HepG2 (cell line): Measurements from ENCODE around the gene SLU7. TPM values are rescaled to one million over a fixed set of nuclear protein-coding genes. Genes with fewer than 3 reads are reported as not detected.
A peak's percentile ranks its signal among the peaks of the same experiment; 100 is the strongest.

Source experiments
- EEA1 ChIP-seq: sonication (generic); formaldehyde crosslinking; IDR thresholded peaks from 2 replicates; pipeline ENCODE4 v1.5.1; 2020; ENCODE audit warnings: mild to moderate bottlenecking, missing genetic modification reagents, borderline replicate concordance
- HCFC1 ChIP-seq: fragments of 150-350 bp; IDR thresholded peaks from 2 replicates; pipeline ENCODE4 v1.6.1; 2014; ENCODE audit warnings: low read depth, low read length
- RELA ChIP-seq: sonication (generic); formaldehyde crosslinking; IDR thresholded peaks from 2 replicates; pipeline ENCODE4 v1.4.0; 2020; ENCODE audit warnings: missing genetic modification reagents
- TEAD3 ChIP-seq: optimal IDR thresholded peaks from 2 replicates; pipeline ENCODE3; 2016; ENCODE audit warnings: borderline replicate concordance
- ZNF12 ChIP-seq: sonication (generic); formaldehyde crosslinking; IDR thresholded peaks from 2 replicates; pipeline ENCODE4 v1.5.0; 2020; ENCODE audit warnings: missing genetic modification reagents
- ZNF230 ChIP-seq: sonication (generic); formaldehyde crosslinking; IDR thresholded peaks from 2 replicates; pipeline ENCODE4 v1.4.0; 2020; ENCODE audit warnings: mild to moderate bottlenecking, missing genetic modification reagents
- ZNF777 ChIP-seq: sonication (generic); formaldehyde crosslinking; IDR thresholded peaks from 2 replicates; pipeline ENCODE4 v1.4.0; 2020; ENCODE audit warnings: missing genetic modification reagents
- polyA plus RNA-seq, 8 experiments: library from polyadenylated mRNA; depleted of rRNA in 3 of 8; stranded (reverse) in 7 of 8; unstranded in 1 of 8; fragments of >200 nt; fragmentation: Illumina TruSeq in 4 of 8; extraction: Trizol in 4 of 8; gene quantifications; 2 replicates each; pipeline versions ENCODE4 v1.2.1 to v1.2.3, GENCODE V29; 2011 to 2016; ENCODE audit warnings: low read depth in 4 of 8, missing spikeins in 1 of 8, mixed read lengths in 1 of 8; ENCODE audit not compliant: insufficient read depth in 1 of 8
- total RNA-seq, 5 experiments: library from RNA; depleted of rRNA; stranded (reverse); fragments of >200 nt; fragmentation: Illumina TruSeq; extraction: Trizol; gene quantifications; 2 replicates each; pipeline ENCODE4 v1.2.3, GENCODE V29; 2016; ENCODE audit warnings: low read depth in 1 of 5
- TF ChIP-seq, protein P1 (sequence below): sonication (generic); formaldehyde crosslinking; IDR thresholded peaks from 2 replicates; pipeline ENCODE4 v1.4.0; 2020; ENCODE audit warnings: mild to moderate bottlenecking, missing genetic modification reagents, borderline replicate concordance
- TF ChIP-seq, protein P2 (sequence below): IDR thresholded peaks from 2 replicates; pipeline ENCODE4 v1.6.1; 2016; ENCODE audit warnings: mild to moderate bottlenecking

SLU7 gene
- total and polyA plus RNA-seq, 2 of the 13 experiments (the other 11 are each of a cell fraction or from before 2014, with no cell fraction given), result 24.0 to 39.2 TPM

DNA sequence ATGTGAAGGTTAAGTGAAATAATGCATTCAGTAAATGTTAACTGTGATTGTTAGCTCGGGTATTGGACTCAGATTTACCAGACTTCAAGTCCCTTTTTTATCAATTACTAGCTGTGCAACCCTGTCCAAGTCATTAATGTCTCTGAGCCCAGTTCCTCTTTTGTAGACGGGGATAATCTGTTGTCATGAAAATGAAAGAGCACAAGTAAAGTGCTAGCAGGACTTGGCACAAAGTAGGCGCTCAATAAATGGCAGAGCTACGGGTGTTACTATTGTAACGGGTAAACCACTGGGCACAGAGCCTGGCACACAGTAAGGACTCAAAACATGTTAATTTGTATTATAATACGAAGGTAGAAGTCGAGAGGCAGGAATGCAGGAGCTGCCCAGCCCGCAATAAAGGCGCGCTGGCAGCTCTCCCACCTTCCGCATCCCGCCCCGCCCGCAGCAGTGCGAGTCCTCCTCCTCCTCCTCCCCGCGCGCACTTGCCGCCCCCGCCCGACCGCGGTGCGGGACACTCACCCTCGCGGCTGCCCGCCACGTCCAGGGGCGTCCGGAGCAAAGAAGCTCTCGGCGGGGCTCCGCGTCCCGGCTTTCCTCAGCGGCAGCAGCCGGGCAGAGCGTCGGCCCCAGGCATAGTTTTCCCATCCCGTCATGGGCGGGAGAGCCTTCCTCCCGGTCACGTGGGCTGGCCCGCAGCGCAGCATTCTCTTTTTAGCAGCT is 48.7 kb downstream of the SLU7 start, which contains the start of gene C1QTNF2 (continued):
- TF ChIP-seq, protein P1, sequence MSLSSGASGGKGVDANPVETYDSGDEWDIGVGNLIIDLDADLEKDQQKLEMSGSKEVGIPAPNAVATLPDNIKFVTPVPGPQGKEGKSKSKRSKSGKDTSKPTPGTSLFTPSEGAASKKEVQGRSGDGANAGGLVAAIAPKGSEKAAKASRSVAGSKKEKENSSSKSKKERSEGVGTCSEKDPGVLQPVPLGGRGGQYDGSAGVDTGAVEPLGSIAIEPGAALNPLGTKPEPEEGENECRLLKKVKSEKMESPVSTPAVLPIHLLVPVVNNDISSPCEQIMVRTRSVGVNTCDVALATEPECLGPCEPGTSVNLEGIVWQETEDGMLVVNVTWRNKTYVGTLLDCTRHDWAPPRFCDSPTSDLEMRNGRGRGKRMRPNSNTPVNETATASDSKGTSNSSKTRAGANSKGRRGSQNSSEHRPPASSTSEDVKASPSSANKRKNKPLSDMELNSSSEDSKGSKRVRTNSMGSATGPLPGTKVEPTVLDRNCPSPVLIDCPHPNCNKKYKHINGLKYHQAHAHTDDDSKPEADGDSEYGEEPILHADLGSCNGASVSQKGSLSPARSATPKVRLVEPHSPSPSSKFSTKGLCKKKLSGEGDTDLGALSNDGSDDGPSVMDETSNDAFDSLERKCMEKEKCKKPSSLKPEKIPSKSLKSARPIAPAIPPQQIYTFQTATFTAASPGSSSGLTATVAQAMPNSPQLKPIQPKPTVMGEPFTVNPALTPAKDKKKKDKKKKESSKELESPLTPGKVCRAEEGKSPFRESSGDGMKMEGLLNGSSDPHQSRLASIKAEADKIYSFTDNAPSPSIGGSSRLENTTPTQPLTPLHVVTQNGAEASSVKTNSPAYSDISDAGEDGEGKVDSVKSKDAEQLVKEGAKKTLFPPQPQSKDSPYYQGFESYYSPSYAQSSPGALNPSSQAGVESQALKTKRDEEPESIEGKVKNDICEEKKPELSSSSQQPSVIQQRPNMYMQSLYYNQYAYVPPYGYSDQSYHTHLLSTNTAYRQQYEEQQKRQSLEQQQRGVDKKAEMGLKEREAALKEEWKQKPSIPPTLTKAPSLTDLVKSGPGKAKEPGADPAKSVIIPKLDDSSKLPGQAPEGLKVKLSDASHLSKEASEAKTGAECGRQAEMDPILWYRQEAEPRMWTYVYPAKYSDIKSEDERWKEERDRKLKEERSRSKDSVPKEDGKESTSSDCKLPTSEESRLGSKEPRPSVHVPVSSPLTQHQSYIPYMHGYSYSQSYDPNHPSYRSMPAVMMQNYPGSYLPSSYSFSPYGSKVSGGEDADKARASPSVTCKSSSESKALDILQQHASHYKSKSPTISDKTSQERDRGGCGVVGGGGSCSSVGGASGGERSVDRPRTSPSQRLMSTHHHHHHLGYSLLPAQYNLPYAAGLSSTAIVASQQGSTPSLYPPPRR (CRISPR knock-in tag), result no peak
- TF ChIP-seq ZNF12 (CRISPR knock-in tag) (peak; percentile 73; the same call in 1 of the 2 replicates), HCFC1 (no peak), EEA1 (CRISPR knock-in tag) (no peak), RELA (no peak), ZNF230 (CRISPR knock-in tag) (no peak), ZNF777 (CRISPR knock-in tag) (peak; percentile 45; the same call in 1 of the 2 replicates), TEAD3 (CRISPR knock-in tag) (no peak)
- TF ChIP-seq, protein P2, sequence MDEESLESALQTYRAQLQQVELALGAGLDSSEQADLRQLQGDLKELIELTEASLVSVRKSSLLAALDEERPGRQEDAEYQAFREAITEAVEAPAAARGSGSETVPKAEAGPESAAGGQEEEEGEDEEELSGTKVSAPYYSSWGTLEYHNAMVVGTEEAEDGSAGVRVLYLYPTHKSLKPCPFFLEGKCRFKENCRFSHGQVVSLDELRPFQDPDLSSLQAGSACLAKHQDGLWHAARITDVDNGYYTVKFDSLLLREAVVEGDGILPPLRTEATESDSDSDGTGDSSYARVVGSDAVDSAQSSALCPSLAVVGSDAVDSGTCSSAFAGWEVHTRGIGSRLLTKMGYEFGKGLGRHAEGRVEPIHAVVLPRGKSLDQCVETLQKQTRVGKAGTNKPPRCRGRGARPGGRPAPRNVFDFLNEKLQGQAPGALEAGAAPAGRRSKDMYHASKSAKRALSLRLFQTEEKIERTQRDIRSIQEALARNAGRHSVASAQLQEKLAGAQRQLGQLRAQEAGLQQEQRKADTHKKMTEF (CRISPR knock-in tag), result no peak
